Measurements from ENCODE around the gene CLSTN2.

The CLSTN2 gene

DNA sequence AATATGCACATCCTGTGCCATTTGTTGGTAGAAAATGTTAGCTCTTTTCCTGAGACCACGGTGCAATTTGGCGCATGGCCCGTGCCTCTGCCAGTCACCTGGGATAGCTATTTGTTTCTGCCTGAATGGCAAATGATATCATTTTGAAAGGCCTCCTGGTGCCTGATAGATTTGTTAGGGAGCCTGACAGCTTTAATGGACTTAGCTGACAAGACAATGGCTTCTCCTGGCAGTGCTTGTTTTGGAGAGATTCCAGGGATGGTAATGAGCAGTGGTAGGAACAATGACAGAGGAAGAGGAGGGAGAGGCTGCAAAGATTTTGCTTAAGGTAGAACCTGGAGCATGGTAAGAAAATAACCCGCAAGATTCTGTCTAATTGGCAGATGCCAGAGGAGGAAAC, 268.5 kb downstream of the CLSTN2 start:
- Histone ChIP-seq H3K4me1 (ENCODE audit: control insufficient read depth, insufficient read depth, low read length) (no peaks in the 10 kb centered on the region), H3K4me3 (ENCODE audit: low read length) (no peak overlapping the region), H3K27me3 (ENCODE audit: control insufficient read depth, insufficient read depth, low read length) (no peaks in the 10 kb centered on the region), H3K36me3 (ENCODE audit: control insufficient read depth, insufficient read depth, low read length) (no peaks in the 10 kb centered on the region), H3K9ac (ENCODE audit: low read length) (no peak overlapping the region), H3K27ac (ENCODE audit: low read depth, low read length) (no peak overlapping the region)

DNA sequence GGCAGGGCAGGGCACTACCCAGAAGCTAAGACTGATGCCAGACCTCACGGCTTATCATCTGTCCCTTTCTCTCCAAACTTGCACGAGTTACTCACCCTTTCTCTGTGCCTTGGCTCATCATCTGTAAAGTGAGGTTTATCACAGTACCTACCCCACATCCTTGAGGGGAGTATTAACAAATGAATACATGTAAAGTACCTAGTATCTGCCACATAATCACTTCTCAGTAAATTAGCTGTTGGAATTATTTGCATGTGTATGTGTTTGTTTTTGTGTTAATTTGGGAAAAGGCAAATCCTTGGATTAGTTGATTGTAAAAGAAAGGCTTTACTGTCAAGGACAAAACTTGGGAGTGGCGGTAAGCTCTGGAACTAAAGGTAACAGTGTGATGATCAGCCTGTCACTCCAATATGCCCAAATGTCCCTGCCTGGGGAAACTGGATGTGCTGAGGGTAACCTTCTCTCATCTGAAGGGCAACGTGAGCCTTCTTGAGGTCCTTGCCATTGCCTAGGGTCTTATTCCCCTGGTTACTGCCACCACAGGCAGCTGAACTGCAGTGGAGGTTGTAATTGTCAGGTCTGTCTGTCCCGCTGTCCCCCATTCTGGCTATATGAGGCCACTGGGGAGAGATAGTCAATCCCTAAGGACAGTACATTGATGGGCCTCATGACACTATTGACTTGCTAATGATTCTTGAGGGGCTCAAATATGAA, 269.4 kb downstream of the CLSTN2 start:
- H3K36me3 ChIP-seq (ENCODE audit: control insufficient read depth, insufficient read depth, low read length) = no peaks in the 10 kb centered on the region
- no peaks in the 10 kb centered on the region for H3K27me3 ChIP-seq (ENCODE audit: control insufficient read depth, insufficient read depth, low read length)
- no peak overlapping the region for H3K27ac ChIP-seq (ENCODE audit: low read depth, low read length)
- H3K4me1 ChIP-seq (ENCODE audit: control insufficient read depth, insufficient read depth, low read length) = no peaks in the 10 kb centered on the region
- no peak overlapping the region for H3K9ac ChIP-seq (ENCODE audit: low read length)
- H3K4me3 ChIP-seq (ENCODE audit: low read length) = no peak overlapping the region

DNA sequence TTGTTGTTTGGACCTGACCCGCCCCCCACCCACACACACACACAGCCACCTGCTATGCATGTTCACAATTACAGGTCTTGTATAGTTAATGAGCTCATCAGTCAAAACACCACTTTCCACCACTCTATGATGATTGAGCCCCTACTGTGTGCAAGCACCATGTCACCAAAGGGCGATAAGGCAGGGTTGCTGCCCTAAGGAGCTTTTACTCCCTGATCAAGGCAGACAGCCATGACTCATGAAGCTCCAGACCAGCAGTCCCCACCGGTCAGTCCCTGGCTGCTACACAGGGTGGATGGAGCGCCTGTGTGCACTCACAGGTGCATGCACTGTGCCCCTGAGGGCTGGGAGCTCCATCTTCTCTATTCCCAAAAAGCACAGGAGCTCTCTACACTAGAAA, 270.6 kb downstream of the CLSTN2 start:
- H3K9ac ChIP-seq (ENCODE audit: low read length) = no peak overlapping the region
- no peaks in the 10 kb centered on the region for H3K27me3 ChIP-seq (ENCODE audit: control insufficient read depth, insufficient read depth, low read length)
- H3K4me1 ChIP-seq (ENCODE audit: control insufficient read depth, insufficient read depth, low read length) = no peaks in the 10 kb centered on the region

DNA sequence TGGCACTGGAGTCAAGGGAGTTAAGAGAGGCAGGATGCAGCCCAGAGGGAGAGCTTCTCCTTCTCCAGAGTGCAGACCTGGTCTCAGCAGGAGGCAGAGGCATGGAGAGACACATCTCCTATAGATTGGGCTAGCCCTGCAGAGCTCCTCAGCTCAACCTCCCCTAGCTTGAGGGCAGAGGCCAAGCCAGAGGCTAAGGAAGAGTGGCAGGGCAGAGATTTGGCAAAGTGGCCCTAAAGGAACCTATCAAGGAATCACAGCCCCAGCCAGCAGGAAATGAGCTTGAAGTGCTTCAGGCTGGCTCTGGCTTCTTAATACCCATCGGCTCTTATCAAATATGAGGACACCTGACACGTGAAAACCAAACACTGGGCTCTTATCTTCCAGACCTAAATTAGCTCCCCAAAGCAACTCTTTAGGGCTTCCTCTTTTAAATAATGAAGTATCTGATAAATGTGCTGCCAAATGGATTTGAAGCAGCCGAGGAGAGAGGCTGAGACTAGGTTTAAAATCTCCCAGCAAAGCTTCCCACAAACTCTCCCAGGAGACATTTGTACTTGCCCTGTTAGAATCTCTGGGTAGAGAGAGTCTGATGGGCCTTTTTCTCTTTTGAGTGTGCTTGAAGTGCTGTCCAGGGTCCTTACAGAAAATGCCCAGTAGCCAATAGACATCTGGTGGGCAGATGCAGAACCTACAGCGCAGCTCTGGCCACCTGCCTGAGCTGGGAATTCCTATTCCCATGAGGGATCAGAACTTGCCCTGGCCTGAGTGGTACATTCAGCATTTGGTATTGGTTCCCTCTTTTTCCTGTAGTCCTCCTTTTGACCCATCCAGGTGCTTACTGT, 271.4 kb downstream of the CLSTN2 start:
- no peak overlapping the region for H3K4me3 ChIP-seq (ENCODE audit: low read length)
- no peak overlapping the region for H3K27ac ChIP-seq (ENCODE audit: low read depth, low read length)
- H3K36me3 ChIP-seq (ENCODE audit: control insufficient read depth, insufficient read depth, low read length) = no peaks in the 10 kb centered on the region
- no peaks in the 10 kb centered on the region for H3K4me1 ChIP-seq (ENCODE audit: control insufficient read depth, insufficient read depth, low read length)
- no peak overlapping the region for H3K9ac ChIP-seq (ENCODE audit: low read length)
- no peaks in the 10 kb centered on the region for H3K27me3 ChIP-seq (ENCODE audit: control insufficient read depth, insufficient read depth, low read length)

More for the DNA sequence above, 270.6 kb downstream of the CLSTN2 start:
- Histone ChIP-seq H3K36me3 (ENCODE audit: control insufficient read depth, insufficient read depth, low read length) (no peaks in the 10 kb centered on the region), H3K4me3 (ENCODE audit: low read length) (no peak overlapping the region), H3K27ac (ENCODE audit: low read depth, low read length) (no peak overlapping the region)

DNA sequence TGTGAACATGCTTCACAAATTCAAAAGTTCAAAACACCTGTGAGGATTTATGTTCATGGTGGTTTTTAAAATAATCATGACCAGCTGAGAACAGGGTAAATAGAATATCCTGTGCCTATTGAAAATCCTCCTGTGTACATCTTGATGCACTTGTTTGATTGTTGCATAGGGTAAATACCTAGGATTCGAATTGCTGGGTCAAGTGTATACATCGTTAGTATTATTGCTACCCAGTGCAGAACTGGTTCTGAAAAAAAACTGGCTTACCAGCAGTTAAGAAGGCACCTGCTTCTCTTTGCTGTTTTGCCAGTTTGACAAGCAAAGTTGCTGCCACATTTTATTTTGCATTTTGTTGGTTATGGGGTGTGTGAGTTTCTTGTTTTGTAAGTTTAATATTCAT, 272.6 kb downstream of the CLSTN2 start:
- Histone ChIP-seq H3K4me1 (ENCODE audit: control insufficient read depth, insufficient read depth, low read length) (no peaks in the 10 kb centered on the region), H3K27me3 (ENCODE audit: control insufficient read depth, insufficient read depth, low read length) (no peaks in the 10 kb centered on the region), H3K9ac (ENCODE audit: low read length) (no peak overlapping the region), H3K27ac (ENCODE audit: low read depth, low read length) (no peak overlapping the region), H3K4me3 (ENCODE audit: low read length) (no peak overlapping the region), H3K36me3 (ENCODE audit: control insufficient read depth, insufficient read depth, low read length) (no peaks in the 10 kb centered on the region)

DNA sequence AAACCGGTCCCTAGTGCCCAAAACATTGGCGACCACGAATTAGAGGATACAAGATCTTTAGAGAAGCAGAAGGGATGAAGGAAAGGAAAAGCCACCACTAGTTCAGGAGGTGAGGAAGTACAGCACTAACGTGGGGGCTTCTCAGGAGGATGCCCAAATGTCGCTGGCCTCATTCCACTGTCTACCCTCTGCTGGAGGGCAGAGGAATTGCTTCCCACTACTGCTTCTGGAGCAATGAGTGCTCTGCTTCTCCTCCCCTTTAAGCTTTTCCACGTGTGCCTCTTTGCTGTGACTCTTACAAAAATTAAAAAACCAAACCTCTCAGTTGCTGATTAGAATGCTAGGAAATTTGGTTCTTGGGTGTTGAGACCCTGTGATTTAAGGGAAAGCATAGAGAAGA, 281.3 kb downstream of the CLSTN2 start:
- H3K27me3 ChIP-seq (ENCODE audit: control insufficient read depth, insufficient read depth, low read length) = no peaks in the 10 kb centered on the region
- H3K36me3 ChIP-seq (ENCODE audit: control insufficient read depth, insufficient read depth, low read length) = no peaks in the 10 kb centered on the region
- no peak overlapping the region for H3K4me3 ChIP-seq (ENCODE audit: low read length)
- H3K4me1 ChIP-seq (ENCODE audit: control insufficient read depth, insufficient read depth, low read length) = no peaks in the 10 kb centered on the region
- H3K27ac ChIP-seq (ENCODE audit: low read depth, low read length) = no peak overlapping the region
- H3K9ac ChIP-seq (ENCODE audit: low read length) = no peak overlapping the region

DNA sequence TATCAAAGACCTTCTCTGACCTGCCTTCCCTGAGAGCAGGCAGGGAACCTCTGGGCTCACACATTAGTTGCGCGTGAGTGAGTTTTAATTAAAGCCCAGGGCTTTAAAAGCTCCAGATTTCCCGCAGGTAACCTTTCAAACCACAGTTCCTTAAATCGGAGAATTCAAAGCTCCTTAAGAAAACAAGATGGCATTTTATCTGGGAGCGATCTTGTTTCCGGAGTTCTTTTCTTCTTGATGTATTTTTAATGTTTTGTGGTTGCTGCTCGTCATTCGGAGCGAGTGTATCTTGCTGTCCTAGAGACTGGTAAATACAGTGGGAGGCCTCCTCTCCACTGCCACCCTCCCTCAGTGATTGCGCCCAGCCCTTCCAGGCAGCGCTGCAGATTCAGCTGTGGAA, 284.3 kb downstream of the CLSTN2 start:
- Histone ChIP-seq H3K4me3 (ENCODE audit: low read length) (no peak overlapping the region), H3K27me3 (ENCODE audit: control insufficient read depth, insufficient read depth, low read length) (no peaks in the 10 kb centered on the region), H3K4me1 (ENCODE audit: control insufficient read depth, insufficient read depth, low read length) (no peaks in the 10 kb centered on the region), H3K36me3 (ENCODE audit: control insufficient read depth, insufficient read depth, low read length) (no peaks in the 10 kb centered on the region), H3K9ac (ENCODE audit: low read length) (no peak overlapping the region), H3K27ac (ENCODE audit: low read depth, low read length) (no peak overlapping the region)

DNA sequence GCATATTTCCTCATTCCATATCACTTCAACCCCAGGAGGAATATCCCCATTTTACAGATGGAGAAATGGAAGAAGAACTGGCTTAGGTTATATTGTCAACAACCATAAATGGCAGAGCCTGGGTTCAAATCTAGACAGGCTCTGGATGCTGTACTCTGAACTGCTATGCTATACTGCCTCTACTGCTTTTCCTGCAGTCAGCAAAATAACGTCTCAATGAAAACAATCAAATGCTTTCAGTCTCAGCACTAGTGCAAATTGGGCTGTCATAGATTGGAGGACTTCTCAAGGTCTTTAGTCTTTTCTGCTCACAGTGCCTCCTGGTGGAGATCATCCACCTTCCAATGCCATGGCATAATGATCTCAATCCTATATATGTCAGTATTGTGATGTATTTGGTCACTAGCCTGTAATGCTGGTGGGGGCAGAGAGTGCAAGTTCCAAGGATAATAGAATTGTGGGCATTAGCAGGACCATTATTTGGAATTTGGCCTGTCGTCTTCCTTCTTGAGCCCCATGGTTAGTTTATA, 285.0 kb downstream of the CLSTN2 start:
- Histone ChIP-seq H3K9ac (ENCODE audit: low read length) (no peak overlapping the region), H3K4me1 (ENCODE audit: control insufficient read depth, insufficient read depth, low read length) (no peaks in the 10 kb centered on the region), H3K4me3 (ENCODE audit: low read length) (no peak overlapping the region), H3K27me3 (ENCODE audit: control insufficient read depth, insufficient read depth, low read length) (peaks cover 2% of the 10 kb centered on the region), H3K36me3 (ENCODE audit: control insufficient read depth, insufficient read depth, low read length) (no peaks in the 10 kb centered on the region), H3K27ac (ENCODE audit: low read depth, low read length) (no peak overlapping the region)

DNA sequence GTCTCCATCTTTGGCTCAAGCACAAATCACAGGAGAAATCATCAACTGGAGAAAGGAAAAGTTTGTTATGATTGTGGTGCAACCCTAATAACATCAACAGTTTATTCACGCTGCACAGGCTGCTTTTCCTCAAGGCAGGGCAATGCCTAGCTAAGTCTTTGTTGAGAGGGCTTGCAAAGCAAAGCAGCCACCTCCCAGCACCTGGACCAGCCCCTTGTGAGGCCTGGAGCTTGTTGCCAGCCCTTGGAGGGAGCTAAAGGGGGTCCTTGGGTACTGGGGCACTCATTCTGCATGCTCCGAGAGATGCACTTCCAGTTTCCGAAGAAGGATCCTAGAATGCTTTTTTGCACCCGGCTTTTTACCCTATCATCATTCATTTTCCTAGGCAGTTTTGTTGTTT, 288.2 kb downstream of the CLSTN2 start:
- H3K4me3 ChIP-seq (ENCODE audit: low read length) = no peak overlapping the region
- H3K9ac ChIP-seq (ENCODE audit: low read length) = no peak overlapping the region
- no peak overlapping the region for H3K27ac ChIP-seq (ENCODE audit: low read depth, low read length)
- H3K27me3 ChIP-seq (ENCODE audit: control insufficient read depth, insufficient read depth, low read length) = peaks cover 3% of the 10 kb centered on the region
- no peaks in the 10 kb centered on the region for H3K36me3 ChIP-seq (ENCODE audit: control insufficient read depth, insufficient read depth, low read length)
- H3K4me1 ChIP-seq (ENCODE audit: control insufficient read depth, insufficient read depth, low read length) = no peaks in the 10 kb centered on the region

DNA sequence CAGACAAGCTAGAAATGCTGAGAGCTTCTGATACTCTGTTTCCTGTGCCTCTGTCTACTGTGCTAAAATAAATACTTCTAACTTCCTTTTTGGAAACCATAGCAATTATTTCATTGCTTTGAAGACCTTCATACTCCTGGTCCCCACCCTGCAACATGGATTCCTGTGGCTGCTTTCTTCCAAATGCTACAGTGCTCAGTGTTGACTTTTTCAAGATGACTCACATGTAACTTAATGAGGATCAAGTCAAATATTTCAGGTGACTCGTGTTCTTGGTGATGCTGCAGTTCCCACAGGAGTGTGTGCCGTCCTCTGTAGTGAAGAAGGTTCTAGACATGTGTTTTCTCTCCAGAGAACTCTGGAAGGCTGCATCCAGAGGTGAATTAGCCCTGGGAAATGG, 288.6 kb downstream of the CLSTN2 start:
- Histone ChIP-seq H3K36me3 (ENCODE audit: control insufficient read depth, insufficient read depth, low read length) (no peaks in the 10 kb centered on the region), H3K4me1 (ENCODE audit: control insufficient read depth, insufficient read depth, low read length) (no peaks in the 10 kb centered on the region), H3K4me3 (ENCODE audit: low read length) (no peak overlapping the region), H3K27me3 (ENCODE audit: control insufficient read depth, insufficient read depth, low read length) (peaks cover 3% of the 10 kb centered on the region), H3K27ac (ENCODE audit: low read depth, low read length) (no peak overlapping the region), H3K9ac (ENCODE audit: low read length) (no peak overlapping the region)

DNA sequence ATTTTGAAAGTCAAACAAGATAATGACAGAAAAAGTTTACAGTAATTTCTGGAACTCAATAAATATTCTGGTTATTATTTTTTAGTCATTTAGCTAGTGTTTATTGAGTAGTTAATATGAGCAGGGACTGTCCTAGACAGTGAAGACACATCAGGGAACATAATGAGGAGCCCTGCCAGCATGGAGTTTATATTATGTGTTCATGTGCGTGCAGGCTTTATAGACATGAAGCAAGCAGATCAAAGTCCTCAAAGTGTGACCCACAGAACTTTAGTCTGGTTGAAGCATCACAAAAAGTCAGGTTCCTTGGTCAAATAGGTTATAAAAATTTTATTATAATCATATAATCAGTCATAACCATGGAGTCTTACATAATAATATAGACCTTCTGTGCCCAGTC, 289.3 kb downstream of the CLSTN2 start:
- Histone ChIP-seq H3K36me3 (ENCODE audit: control insufficient read depth, insufficient read depth, low read length) (no peaks in the 10 kb centered on the region), H3K4me3 (ENCODE audit: low read length) (no peak overlapping the region), H3K27me3 (ENCODE audit: control insufficient read depth, insufficient read depth, low read length) (peaks cover 3% of the 10 kb centered on the region), H3K4me1 (ENCODE audit: control insufficient read depth, insufficient read depth, low read length) (no peaks in the 10 kb centered on the region), H3K9ac (ENCODE audit: low read length) (no peak overlapping the region), H3K27ac (ENCODE audit: low read depth, low read length) (no peak overlapping the region)

DNA sequence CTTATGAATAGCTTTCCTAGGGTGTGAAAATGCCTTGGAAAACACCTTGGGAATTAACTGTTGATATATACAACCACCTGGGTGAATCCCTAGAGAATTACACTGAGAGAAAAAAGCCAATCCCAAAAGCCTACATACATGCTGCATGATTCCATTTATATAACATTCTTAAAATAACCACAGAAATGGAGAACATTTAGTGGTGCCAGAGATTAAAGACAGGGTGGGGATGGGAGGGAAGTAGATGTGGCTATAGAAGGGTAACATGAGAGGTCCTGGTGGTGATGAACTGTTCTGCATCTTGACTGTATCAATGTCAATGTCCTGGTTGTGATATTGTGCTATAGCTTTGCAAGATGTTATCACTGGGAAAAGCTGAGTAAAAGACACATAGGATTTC, 291.0 kb downstream of the CLSTN2 start:
- no peaks in the 10 kb centered on the region for H3K4me1 ChIP-seq (ENCODE audit: control insufficient read depth, insufficient read depth, low read length)
- H3K4me3 ChIP-seq (ENCODE audit: low read length) = no peak overlapping the region
- H3K9ac ChIP-seq (ENCODE audit: low read length) = no peak overlapping the region
- peaks cover 3% of the 10 kb centered on the region for H3K27me3 ChIP-seq (ENCODE audit: control insufficient read depth, insufficient read depth, low read length)
- no peak overlapping the region for H3K27ac ChIP-seq (ENCODE audit: low read depth, low read length)
- H3K36me3 ChIP-seq (ENCODE audit: control insufficient read depth, insufficient read depth, low read length) = no peaks in the 10 kb centered on the region

Measured in rectal smooth muscle tissue (tissue), 1 donor.